ENCODE data around the gene BCAN.

GRCh38 chr1:156662005-156662799 is 20.3 kb downstream of the BCAN start:
- TF ChIP-seq FOXP2 (optimal IDR thresholded peaks at IDR 0.05; ENCODE audit: control extremely low read depth, extremely low read length, insufficient read depth) (no peak), EZH2 (IDR thresholded peaks at IDR 0.05) (no peak)

All from SK-N-MC (cell line).